HepG2 (cell line): ENCODE data around the gene CA7. TPM values are rescaled to one million over a fixed set of nuclear protein-coding genes. Genes with fewer than 3 reads are reported as not detected.

ENCODE experiments used
- MAFG ChIP-seq: sonication (generic); formaldehyde crosslinking; IDR thresholded peaks from 2 replicates; pipeline ENCODE4 v1.5.1; 2020; ENCODE audit warnings: mild to moderate bottlenecking, missing genetic modification reagents
- MEF2D ChIP-seq: sonication (generic); formaldehyde crosslinking; IDR thresholded peaks from 2 replicates; pipeline ENCODE4 v1.5.1; 2020; ENCODE audit warnings: mild to moderate bottlenecking, missing genetic modification reagents
- NCOA1 ChIP-seq: sonication (generic); formaldehyde crosslinking; IDR thresholded peaks from 2 replicates; pipeline ENCODE4 v1.9.0; 2021; ENCODE audit warnings: missing genetic modification reagents
- ZNF337 ChIP-seq: sonication (generic); formaldehyde crosslinking; IDR thresholded peaks from 2 replicates; pipeline ENCODE4 v1.5.1; 2020; ENCODE audit warnings: missing genetic modification reagents, low read depth, mild to moderate bottlenecking, borderline replicate concordance
- ZNF549 ChIP-seq: sonication (generic); formaldehyde crosslinking; IDR thresholded peaks from 2 replicates; pipeline ENCODE4 v1.5.0; 2020; ENCODE audit warnings: missing genetic modification reagents
- polyA plus RNA-seq, 8 experiments: library from polyadenylated mRNA; depleted of rRNA in 3 of 8; stranded (reverse) in 7 of 8; unstranded in 1 of 8; fragments of >200 nt; fragmentation: Illumina TruSeq in 4 of 8; extraction: Trizol in 4 of 8; gene quantifications; 2 replicates each; pipeline versions ENCODE4 v1.2.1 to v1.2.3, GENCODE V29; 2011 to 2016; ENCODE audit warnings: low read depth in 4 of 8, missing spikeins in 1 of 8, mixed read lengths in 1 of 8; ENCODE audit not compliant: insufficient read depth in 1 of 8
- total RNA-seq, 5 experiments: library from RNA; depleted of rRNA; stranded (reverse); fragments of >200 nt; fragmentation: Illumina TruSeq; extraction: Trizol; gene quantifications; 2 replicates each; pipeline ENCODE4 v1.2.3, GENCODE V29; 2016; ENCODE audit warnings: low read depth in 1 of 5
- TF ChIP-seq, protein P1 (sequence below): sonication (generic); formaldehyde crosslinking; IDR thresholded peaks from 2 replicates; pipeline ENCODE4 v1.4.0; 2020; ENCODE audit warnings: mild to moderate bottlenecking, missing genetic modification reagents

The CA7 gene
- total and polyA plus RNA-seq, 2 of the 13 experiments (the other 11 are each of a cell fraction or from before 2014, with no cell fraction given), result not detected

DNA sequence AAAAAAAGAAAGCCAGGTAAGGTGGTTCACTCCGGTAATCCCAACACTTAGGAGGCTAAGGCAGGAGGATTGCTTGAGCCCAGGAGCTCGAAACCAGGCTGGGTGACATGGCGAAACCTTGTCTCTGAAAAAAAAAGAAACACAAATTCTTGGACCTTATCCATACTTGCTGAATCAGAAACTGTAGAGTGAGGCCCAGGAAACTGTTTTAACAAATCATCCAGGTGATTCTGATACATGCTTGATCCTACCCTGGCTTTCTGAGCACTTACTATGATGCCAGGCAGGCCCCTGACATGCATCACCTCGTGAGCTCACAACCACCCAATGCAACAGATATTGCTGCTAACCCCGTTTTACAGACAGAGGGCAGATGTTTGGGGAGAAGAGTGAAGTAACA, 9.5 kb upstream of the CA7 start (continued):
- TF ChIP-seq, protein P1, sequence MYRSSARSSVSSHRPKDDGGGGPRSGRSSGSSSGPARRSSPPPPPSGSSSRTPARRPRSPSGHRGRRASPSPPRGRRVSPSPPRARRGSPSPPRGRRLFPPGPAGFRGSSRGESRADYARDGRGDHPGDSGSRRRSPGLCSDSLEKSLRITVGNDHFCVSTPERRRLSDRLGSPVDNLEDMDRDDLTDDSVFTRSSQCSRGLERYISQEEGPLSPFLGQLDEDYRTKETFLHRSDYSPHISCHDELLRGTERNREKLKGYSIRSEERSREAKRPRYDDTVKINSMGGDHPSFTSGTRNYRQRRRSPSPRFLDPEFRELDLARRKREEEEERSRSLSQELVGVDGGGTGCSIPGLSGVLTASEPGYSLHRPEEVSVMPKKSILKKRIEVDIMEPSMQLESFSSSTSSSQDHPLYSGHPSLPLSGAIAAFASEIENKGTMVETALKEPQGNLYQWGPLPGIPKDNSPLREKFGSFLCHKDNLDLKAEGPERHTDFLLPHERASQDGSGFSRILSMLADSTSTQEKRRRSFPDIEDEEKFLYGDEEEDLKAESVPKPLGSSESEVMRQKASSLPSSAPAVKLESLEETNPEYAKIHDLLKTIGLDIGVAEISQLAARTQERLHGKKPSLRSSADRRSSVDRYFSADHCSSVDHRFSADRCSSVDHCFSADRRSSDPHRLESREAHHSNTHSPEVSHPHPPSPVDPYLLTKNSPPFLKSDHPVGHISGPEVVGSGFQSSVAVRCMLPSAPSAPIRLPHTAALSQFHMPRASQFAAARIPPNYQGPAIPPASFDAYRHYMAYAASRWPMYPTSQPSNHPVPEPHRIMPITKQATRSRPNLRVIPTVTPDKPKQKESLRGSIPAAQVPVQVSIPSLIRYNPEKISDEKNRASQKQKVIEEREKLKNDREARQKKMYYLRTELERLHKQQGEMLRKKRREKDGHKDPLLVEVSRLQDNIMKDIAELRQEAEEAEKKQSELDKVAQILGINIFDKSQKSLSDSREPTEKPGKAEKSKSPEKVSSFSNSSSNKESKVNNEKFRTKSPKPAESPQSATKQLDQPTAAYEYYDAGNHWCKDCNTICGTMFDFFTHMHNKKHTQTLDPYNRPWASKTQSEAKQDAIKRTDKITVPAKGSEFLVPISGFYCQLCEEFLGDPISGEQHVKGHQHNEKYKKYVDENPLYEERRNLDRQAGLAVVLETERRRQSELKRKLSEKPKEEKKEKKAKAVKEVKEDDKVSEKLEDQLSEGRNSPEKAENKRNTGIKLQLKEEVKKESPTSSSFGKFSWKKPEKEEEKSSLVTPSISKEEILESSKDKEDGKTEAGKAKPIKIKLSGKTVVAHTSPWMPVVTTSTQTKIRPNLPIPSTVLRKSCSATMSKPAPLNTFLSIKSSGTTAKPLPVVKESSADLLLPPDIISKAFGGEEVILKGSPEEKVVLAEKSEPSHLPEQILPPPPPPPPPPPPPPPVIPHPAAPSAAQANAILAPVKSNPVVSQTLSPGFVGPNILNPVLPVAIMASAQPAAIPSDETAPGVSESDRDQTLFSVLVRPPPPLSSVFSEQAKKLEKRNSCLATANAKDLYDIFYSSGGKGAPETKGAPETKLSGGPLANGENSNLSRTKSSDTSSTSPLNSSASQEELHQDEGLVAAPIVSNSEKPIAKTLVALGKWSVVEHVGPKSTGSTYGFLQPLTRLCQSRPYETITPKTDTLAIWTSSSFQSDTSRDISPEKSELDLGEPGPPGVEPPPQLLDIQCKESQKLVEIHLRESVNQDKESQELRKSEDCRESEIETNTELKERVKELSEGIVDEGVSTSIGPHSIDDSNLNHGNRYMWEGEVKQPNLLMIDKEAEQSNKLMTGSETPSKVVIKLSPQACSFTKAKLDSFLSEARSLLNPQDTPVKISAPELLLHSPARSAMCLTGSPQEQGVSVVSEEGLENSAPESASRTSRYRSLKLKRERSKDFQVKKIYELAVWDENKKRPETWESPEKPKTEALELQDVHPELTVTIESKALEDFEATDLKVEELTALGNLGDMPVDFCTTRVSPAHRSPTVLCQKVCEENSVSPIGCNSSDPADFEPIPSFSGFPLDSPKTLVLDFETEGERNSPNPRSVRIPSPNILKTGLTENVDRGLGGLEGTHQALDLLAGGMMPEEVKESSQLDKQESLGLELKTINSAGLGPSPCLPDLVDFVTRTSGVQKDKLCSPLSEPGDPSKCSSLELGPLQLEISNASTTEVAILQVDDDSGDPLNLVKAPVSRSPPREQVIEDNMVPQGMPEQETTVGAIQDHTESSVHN (CRISPR knock-in tag), result no peak
- TF ChIP-seq ZNF337 (CRISPR knock-in tag), result no peak
- no peak for TF ChIP-seq ZNF549
- TF ChIP-seq MEF2D (CRISPR knock-in tag), result no peak
- no peak for TF ChIP-seq NCOA1
- no peak for TF ChIP-seq MAFG
